ENCODE data around the gene RASGRF1.
"Not testable (repeated sequence)": the region's sequence is repeated elsewhere in the genome, so short reads cannot be mapped to it uniquely, and the experiment has no call there.

The RASGRF1 gene

GRCh38 chr15:79008659-79009058, 81.9 kb downstream of the RASGRF1 start:
- no peak for DNase-seq (ENCODE audit: low spot score)

DNA sequence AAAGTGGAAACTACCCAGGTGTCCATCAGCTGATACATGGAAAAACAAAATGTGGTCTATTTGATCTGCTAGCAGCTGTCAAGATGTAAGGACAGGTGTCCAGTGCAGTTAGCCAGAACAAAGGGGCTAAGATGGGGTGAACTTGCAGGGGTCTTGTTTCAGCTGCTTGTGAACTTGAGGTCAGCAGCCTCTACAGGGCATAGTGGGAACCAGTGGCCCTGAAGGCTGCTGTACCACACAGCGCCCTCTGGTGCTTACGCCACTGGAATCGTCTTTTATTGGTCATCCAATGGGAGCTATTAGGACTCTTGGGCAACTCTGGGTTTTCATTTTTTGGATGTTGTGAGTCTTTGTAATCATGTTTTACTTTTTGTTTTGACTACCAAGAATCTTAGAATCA, 83.5 kb downstream of the RASGRF1 start:
- DNase-seq (ENCODE audit: low spot score): no peak

DNA sequence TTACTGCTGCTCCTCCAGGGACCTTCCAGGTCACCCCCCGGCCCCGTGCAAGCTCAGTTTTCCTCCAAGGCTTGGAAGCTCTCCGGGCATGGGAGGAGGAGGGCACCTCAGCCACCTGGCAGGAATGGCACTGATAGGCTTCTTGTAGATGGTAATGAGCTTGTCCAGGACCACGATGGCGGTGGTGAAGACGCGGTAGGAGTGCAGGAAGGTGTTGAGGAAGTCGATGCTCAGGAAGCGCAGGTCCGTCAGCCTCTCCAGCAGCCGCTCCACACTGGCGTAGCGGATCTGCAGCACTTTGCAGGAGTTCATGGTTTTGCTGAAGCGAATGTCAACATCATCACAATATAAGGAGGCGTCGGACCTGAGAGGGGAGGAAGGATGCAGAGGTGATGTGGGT, 84.5 kb downstream of the RASGRF1 start:
- DNase-seq (ENCODE audit: low spot score): no peak

- DNase-seq (ENCODE audit: low spot score): peak; percentile 78
Observed at GRCh38 chr15:79004336-79004735, 86.2 kb downstream of the RASGRF1 start.

DNA sequence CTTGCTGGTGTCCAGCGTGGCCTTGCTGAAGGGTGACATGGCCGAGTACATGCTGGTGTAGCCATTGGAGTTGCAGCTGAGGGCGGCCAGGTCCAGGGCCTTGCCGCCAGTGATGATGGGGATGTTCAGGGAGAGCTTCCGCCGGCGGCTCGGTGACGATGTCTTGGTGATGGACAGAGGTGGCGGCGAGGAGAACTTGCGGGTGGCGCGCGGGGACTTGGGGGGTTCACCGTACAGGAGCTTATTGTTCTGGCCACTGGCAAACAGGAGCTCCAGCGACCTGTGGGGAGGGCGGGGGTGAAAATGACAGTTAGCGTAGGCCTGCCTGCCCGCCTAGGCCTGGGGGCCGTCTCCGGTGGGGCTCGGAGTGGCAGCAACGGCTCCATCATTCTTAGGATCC, 86.7 kb downstream of the RASGRF1 start:
- DNase-seq (ENCODE audit: low spot score): no peak

- DNase-seq (ENCODE audit: low spot score): peak; percentile 53
Observed at GRCh38 chr15:79003301-79003700, 87.3 kb downstream of the RASGRF1 start.

DNA sequence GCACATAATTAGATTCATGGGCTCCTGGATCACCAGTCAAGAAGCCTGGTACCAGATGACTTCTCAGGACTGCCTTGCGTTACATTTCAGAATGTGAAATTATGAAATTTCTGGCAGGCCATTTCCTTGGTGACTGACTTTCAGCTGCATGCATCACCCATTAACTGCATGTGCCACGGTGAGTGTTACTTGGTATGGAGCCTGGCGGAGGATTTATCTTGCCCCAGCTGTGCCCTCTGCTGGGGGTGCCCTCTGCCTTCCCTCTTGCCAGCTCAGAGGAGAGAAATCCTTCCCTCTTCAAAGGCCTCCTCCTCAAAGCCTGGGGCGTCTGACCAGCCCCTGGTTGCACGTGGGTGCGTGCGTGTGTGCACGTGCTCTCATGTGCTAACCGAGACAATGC, 88.0 kb downstream of the RASGRF1 start:
- no peak for DNase-seq (ENCODE audit: low spot score)

- DNase-seq (ENCODE audit: low spot score): no peak
Observed at GRCh38 chr15:78999636-79000035, 90.9 kb downstream of the RASGRF1 start.

- no peak for DNase-seq (ENCODE audit: low spot score)
Observed at GRCh38 chr15:78998526-78998925, 92.1 kb downstream of the RASGRF1 start.

GRCh38 chr15:78997981-78998499, 92.5 kb downstream of the RASGRF1 start:
- no peak for DNase-seq (ENCODE audit: low spot score)

GRCh38 chr15:78996894-78997275, 93.7 kb downstream of the RASGRF1 start:
- DNase-seq (ENCODE audit: low spot score): no peak

DNA sequence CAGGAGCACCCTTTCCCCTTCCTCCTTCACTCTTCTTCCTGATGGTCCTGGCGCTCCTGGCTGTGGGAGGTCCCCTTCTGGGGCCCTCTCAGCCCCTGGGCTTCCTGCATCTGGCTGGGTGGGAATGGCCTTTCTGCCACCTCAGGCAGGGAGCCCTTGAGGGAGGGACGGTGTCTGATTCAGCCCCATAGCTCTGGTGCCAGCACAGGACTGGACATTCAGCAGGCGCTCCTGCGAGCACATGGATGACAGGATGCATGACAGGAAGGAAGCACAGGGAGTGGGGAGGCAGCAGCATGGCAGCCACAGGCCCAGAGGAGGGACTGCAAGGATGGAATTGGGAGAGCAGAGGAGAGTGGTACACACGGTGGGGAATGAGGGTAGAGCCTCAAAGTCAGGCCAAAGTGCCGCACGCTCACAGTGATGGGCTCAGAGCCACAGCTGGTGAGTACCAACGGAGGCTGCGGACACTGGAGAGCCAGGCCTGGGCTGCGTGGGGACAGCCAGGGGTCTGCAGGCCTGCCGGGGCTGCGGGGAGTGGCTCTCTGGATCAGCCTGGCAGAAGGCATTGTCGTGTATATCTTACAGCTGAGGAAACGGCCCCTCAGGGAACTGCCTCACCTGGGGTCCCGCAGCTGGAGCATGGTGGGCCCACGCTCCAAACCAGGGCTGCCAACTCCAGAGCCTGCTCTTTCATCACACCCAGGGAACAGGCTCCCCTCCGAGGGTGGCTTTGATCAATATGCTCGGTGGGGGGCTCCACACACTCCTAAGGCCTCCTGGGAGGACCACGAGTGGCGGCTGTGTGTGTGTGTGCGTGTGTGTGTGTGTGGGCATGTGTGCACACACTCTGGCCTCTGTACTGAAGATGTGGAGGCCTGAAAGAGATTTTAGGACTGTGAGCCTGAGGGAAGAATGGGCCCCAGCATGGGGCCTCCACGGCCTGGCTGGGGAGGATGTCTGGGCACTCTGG, 94.4 kb downstream of the RASGRF1 start:
- DNase-seq (ENCODE audit: low spot score): no peak

GRCh38 chr15:78995161-78995560, 95.4 kb downstream of the RASGRF1 start:
- not testable (repeated sequence) for DNase-seq (ENCODE audit: low spot score)

DNA sequence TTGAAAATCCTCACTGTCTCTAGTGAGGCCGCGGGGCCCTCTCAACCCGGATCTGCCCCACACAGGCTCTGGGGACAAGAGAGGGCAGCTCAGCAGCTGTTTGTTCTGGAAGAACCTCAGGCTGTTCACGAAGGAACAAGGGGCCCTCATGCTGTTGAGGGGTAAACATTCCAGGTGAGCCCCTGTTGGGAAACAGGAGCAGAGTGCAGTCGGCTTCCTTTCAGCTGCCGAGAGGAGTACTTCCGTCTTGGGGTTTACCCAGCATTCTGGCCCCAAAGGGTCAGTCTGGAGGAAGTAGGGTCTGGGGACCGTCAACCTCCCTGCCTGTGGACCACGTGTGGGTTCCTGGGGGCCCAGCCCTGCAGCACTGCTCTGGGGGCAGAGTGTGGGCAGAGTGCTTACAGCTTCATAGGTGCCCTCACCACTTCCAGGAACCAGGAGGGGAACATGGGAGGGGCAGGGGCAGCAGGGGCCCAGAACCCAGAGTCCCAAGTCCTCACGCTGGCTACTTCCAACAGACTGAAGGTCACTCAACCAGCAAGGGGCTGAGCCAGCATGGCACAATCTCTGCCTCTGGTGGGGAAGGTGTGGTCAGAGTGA, 96.5 kb downstream of the RASGRF1 start:
- no peak for DNase-seq (ENCODE audit: low spot score)

DNA sequence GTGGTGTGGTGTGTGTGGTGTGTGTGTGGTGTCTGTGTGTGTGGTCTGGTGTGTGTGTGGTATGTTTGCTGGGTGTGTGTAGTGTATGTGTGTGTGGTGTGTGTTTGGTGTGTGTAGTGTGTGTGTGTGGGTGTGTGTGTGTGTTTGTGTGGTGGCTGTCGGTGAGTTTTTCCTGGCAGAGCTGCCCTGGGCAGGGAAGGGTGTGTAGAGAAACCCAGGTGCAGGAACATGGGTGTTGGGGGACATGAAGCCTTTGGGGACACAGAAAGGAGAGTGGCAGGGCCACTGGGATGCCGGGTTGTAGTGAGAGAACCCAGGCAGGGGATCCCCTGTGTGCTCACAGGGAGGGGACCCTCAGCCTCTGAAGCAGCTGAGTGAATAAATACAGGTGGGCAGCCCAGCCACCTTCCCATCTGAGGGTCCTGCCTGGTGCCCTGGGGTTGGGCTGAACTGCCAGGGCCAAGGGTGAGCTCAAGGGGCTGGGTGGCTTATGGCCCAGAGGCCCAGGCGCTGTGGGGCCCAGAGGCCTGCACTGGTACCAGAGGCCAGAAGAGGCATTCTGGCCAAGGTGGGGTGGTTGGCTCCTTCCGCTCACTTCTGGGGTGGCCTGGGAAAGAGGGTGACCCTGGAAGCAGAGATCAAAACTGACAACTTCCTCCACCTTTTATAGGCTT, 97.2 kb downstream of the RASGRF1 start:
- DNase-seq (ENCODE audit: low spot score): no peak

- DNase-seq (ENCODE audit: low spot score): no peak
Observed at GRCh38 chr15:78992416-78993256, 97.9 kb downstream of the RASGRF1 start.

DNA sequence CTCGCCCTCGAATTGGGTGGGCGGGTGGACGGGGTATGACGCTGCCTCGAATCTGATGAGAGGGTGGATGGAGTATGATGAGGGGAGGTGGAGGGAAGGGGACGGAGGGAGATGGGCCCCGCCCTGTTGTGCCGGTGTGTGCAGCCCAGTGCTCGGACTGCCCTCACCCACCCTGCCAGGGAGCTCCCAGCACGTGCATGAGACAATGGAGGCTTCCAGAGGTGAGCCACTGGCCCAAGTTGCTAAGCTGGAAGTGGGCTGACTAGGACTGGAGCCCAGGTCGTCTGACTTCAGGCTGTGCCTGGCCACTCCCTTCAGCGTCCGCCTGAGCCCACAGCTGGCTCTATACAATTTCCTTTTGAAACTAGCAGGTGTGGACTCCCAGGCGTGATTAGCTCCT, 98.7 kb downstream of the RASGRF1 start:
- DNase-seq (ENCODE audit: low spot score): no peak

GRCh38 chr15:78991476-78991875, 99.1 kb downstream of the RASGRF1 start:
- no peak for DNase-seq (ENCODE audit: low spot score)

DNA sequence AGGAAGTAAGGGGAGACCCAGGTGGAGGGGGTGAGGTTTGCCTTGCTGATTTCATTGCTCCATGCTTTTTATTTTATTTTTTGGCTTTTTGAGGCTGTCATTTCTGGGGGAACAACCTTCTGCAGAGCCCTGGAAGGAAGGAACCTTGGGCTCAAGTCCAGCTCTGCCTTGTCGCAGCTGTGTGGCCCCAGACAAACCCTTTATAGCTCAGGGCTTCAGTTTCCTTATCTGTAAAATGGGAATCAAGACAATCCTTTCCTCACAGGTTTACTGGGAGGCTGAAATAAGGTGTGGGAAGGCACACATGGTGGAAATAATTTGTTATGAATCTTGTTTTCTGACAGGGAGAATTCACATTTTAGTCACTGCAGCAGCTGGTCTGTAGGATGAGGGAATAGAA, 100.3 kb downstream of the RASGRF1 start:
- DNase-seq (ENCODE audit: low spot score): no peak

DNA sequence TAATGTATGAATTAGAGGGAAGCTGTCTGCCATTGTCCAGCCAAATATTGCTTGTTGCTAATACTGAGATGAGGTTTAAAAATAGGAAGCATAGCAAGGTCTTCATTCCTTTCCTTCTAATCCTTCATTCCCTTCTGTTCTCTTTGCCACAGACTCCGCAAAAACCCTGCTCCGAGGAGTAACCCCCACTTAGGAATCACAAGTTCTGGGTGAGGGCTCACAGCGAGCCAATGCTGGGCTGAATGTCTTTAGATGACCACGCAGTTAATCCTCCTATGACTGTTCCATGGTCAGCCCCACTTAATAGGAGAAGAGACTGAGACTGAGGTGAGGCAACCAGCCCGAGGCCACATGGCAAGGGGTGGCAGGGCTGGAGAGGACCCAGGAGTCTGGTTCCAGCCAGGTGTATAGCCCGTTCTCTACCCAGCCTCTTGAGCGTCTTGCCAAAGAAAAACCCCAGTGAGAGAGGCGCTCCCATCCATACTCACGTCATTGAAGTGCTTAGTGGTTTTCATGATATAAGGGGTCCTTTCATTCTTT, 100.8 kb downstream of the RASGRF1 start:
- no peak for DNase-seq (ENCODE audit: low spot score)

GRCh38 chr15:78988361-78988911, 102.1 kb downstream of the RASGRF1 start:
- DNase-seq (ENCODE audit: low spot score): peak; percentile 99
